HEK293 (cell line): ENCODE data around the gene MOB4.
A peak's percentile ranks its signal among the peaks of the same experiment; 100 is the strongest.

Source experiments
- ATF2 ChIP-seq: fragments of 450-650 bp; formaldehyde crosslinking; IDR thresholded peaks from 2 replicates; pipeline ENCODE4 v1.5.1; 2016; ENCODE audit warnings: missing biosample characterization, missing genetic modification characterization, low read depth
- BCL6B ChIP-seq: fragments of 450-650 bp; formaldehyde crosslinking; IDR thresholded peaks from 2 replicates; pipeline ENCODE4 v1.5.1; 2017; ENCODE audit warnings: missing biosample characterization, missing genetic modification characterization
- GFI1B ChIP-seq: fragments of 450-650 bp; formaldehyde crosslinking; IDR thresholded peaks from 2 replicates; pipeline ENCODE4 v1.5.1; 2016; ENCODE audit warnings: missing biosample characterization, missing genetic modification characterization
- GLIS1 ChIP-seq: fragments of 450-650 bp; formaldehyde crosslinking; IDR thresholded peaks from 2 replicates; pipeline ENCODE4 v1.5.1; 2016; ENCODE audit warnings: missing biosample characterization, missing genetic modification characterization
- HOXA7 ChIP-seq: sonication (generic); formaldehyde crosslinking; IDR thresholded peaks from 2 replicates; pipeline ENCODE4 v1.8.1; 2022; ENCODE audit warnings: missing genetic modification reagents, borderline replicate concordance
- HOXC10 ChIP-seq: sonication (generic); formaldehyde crosslinking; IDR thresholded peaks from 2 replicates; pipeline ENCODE4 v1.8.1; 2023; ENCODE audit warnings: mild to moderate bottlenecking, missing genetic modification reagents
- KLF8 ChIP-seq: fragments of 450-650 bp; formaldehyde crosslinking; IDR thresholded peaks from 2 replicates; pipeline ENCODE4 v1.5.1; 2016; ENCODE audit warnings: missing biosample characterization, missing genetic modification characterization
- SCRT1 ChIP-seq: fragments of 450-650 bp; formaldehyde crosslinking; IDR thresholded peaks from 2 replicates; pipeline ENCODE4 v1.5.1; 2016; ENCODE audit warnings: missing biosample characterization, missing genetic modification characterization, borderline replicate concordance
- SCRT2 ChIP-seq: fragments of 450-650 bp; formaldehyde crosslinking; IDR thresholded peaks from 2 replicates; pipeline ENCODE4 v1.5.1; 2016; ENCODE audit warnings: missing biosample characterization, missing genetic modification characterization
- YY1 ChIP-seq: fragments of 450-650 bp; formaldehyde crosslinking; IDR thresholded peaks from 2 replicates; pipeline ENCODE4 v1.5.1; 2018; ENCODE audit warnings: missing biosample characterization, missing genetic modification characterization
- ZBTB1 ChIP-seq: fragments of 450-650 bp; formaldehyde crosslinking; IDR thresholded peaks from 2 replicates; pipeline ENCODE4 v1.5.1; 2016; ENCODE audit warnings: missing biosample characterization, missing genetic modification characterization
- ZBTB11 ChIP-seq: fragments of 450-650 bp; formaldehyde crosslinking; conservative IDR thresholded peaks from 2 replicates; pipeline ENCODE4 v1.5.1; 2016; ENCODE audit warnings: low read depth, missing biosample characterization, missing genetic modification characterization
- ZBTB7A ChIP-seq: fragments of 450-650 bp; formaldehyde crosslinking; IDR thresholded peaks from 2 replicates; pipeline ENCODE4 v1.5.1; 2016; ENCODE audit warnings: low read depth, missing biosample characterization, missing genetic modification characterization
- ZNF146 ChIP-seq: fragments of 450-650 bp; formaldehyde crosslinking; IDR thresholded peaks from 2 replicates; pipeline ENCODE4 v1.5.1; 2016; ENCODE audit warnings: missing biosample characterization, missing genetic modification characterization
- ZNF157 ChIP-seq: fragments of 450-650 bp; formaldehyde crosslinking; IDR thresholded peaks from 2 replicates; pipeline ENCODE4 v1.5.1; 2016; ENCODE audit warnings: missing biosample characterization, missing genetic modification characterization
- ZNF174 ChIP-seq: fragments of 450-650 bp; formaldehyde crosslinking; IDR thresholded peaks from 2 replicates; pipeline ENCODE4 v1.5.0; 2017; ENCODE audit warnings: missing biosample characterization, mild to moderate bottlenecking, missing genetic modification characterization
- ZNF214 ChIP-seq: fragments of 450-650 bp; formaldehyde crosslinking; IDR thresholded peaks from 2 replicates; pipeline ENCODE4 v1.5.1; 2017; ENCODE audit warnings: missing biosample characterization, mild to moderate bottlenecking, missing genetic modification characterization, borderline replicate concordance
- ZNF26 ChIP-seq: fragments of 450-650 bp; formaldehyde crosslinking; IDR thresholded peaks from 2 replicates; pipeline ENCODE4 v1.5.1; 2016; ENCODE audit warnings: missing biosample characterization, missing genetic modification characterization
- ZNF292 ChIP-seq: fragments of 450-650 bp; formaldehyde crosslinking; IDR thresholded peaks from 2 replicates; pipeline ENCODE4 v1.5.1; 2016; ENCODE audit warnings: low read depth, missing biosample characterization, missing genetic modification characterization, borderline replicate concordance
- ZNF302 ChIP-seq: fragments of 450-650 bp; formaldehyde crosslinking; IDR thresholded peaks from 2 replicates; pipeline ENCODE4 v1.5.1; 2016; ENCODE audit warnings: missing biosample characterization, missing genetic modification characterization, low read depth
- ZNF394 ChIP-seq: fragments of 450-650 bp; formaldehyde crosslinking; IDR thresholded peaks from 2 replicates; pipeline ENCODE4 v1.5.1; 2016; ENCODE audit warnings: missing biosample characterization, missing genetic modification characterization, mild to moderate bottlenecking, moderate library complexity, borderline replicate concordance
- ZNF621 ChIP-seq: fragments of 450-650 bp; formaldehyde crosslinking; IDR thresholded peaks from 2 replicates; pipeline ENCODE4 v1.5.1; 2017; ENCODE audit warnings: missing biosample characterization, missing genetic modification characterization
- ZNF664 ChIP-seq: fragments of 450-650 bp; formaldehyde crosslinking; IDR thresholded peaks from 2 replicates; pipeline ENCODE4 v1.5.1; 2016; ENCODE audit warnings: missing biosample characterization, missing genetic modification characterization
- ZNF768 ChIP-seq: fragments of 450-650 bp; formaldehyde crosslinking; IDR thresholded peaks from 2 replicates; pipeline ENCODE4 v1.5.1; 2018; ENCODE audit warnings: missing biosample characterization, mild to moderate bottlenecking, missing genetic modification characterization
- ZNF776 ChIP-seq: fragments of 450-650 bp; formaldehyde crosslinking; IDR thresholded peaks from 2 replicates; pipeline ENCODE4 v1.5.0; 2017; ENCODE audit warnings: missing biosample characterization, missing genetic modification characterization, borderline replicate concordance
- TF ChIP-seq, protein P1 (sequence below): fragments of 450-650 bp; formaldehyde crosslinking; IDR thresholded peaks from 2 replicates; pipeline ENCODE4 v1.5.1; 2016; ENCODE audit warnings: missing biosample characterization, missing genetic modification characterization
- TF ChIP-seq, protein P2 (sequence below): fragments of 450-650 bp; formaldehyde crosslinking; IDR thresholded peaks from 2 replicates; pipeline ENCODE4 v1.5.1; 2016; ENCODE audit warnings: missing biosample characterization, missing genetic modification characterization, borderline replicate concordance

Gene MOB4

DNA sequence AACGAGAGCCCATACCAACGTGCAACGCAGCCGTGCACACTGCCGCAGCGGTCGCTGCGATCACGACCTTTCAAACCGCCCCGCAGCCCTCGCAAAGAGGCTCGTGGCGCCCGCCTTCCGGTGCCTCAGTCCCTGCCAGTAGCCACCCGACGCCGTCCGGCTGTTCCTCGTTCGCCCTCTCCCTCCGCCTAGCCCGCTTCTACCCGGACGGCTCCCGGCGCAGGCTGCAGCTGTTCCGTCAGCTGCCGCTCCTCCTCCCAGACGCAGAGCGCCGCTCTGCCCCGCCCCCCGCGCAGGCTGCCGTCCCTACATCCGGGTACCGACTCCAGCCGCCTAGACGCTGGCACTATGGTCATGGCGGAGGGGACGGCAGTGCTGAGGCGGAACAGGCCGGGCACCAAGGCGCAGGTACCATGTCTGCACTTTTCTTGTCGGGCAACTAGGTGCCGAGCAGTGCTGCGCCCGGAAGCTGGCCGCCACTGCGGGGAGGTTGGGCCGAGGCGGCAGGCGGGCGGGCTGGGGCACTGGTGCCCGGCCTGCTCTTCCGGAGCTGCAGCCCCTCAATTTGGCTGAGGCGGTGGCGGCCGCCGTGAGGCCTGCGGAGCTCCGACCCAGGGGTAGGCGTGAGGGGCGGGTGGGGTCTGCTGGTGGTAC is at the start of gene MOB4 (continued):
- peak; percentile 97 for TF ChIP-seq ZBTB11 (tag by site-specific recombination)
- no peak for TF ChIP-seq ZNF302 (tag by site-specific recombination)
- TF ChIP-seq, protein P1, sequence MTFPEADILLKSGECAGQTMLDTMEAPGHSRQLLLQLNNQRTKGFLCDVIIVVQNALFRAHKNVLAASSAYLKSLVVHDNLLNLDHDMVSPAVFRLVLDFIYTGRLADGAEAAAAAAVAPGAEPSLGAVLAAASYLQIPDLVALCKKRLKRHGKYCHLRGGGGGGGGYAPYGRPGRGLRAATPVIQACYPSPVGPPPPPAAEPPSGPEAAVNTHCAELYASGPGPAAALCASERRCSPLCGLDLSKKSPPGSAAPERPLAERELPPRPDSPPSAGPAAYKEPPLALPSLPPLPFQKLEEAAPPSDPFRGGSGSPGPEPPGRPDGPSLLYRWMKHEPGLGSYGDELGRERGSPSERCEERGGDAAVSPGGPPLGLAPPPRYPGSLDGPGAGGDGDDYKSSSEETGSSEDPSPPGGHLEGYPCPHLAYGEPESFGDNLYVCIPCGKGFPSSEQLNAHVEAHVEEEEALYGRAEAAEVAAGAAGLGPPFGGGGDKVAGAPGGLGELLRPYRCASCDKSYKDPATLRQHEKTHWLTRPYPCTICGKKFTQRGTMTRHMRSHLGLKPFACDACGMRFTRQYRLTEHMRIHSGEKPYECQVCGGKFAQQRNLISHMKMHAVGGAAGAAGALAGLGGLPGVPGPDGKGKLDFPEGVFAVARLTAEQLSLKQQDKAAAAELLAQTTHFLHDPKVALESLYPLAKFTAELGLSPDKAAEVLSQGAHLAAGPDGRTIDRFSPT (tag by site-specific recombination): peak; percentile 98
- TF ChIP-seq ZNF214: no peak
- TF ChIP-seq KLF8 (tag by site-specific recombination): peak; percentile 64; the same call in 1 of the 2 replicates
- no peak for TF ChIP-seq ZNF174 (tag by site-specific recombination)
- peak; percentile 87 for TF ChIP-seq YY1 (tag by site-specific recombination)
- no peak for TF ChIP-seq SCRT2 (tag by site-specific recombination)
- TF ChIP-seq ZBTB1 (tag by site-specific recombination): no peak
- TF ChIP-seq ZNF146 (tag by site-specific recombination): peak; percentile 34; the same call in 1 of the 2 replicates
- TF ChIP-seq HOXC10 (CRISPR knock-in tag): peak; percentile 88; the same call in 1 of the 2 replicates
- TF ChIP-seq ZNF664 (tag by site-specific recombination): no peak
- TF ChIP-seq BCL6B (tag by site-specific recombination): no peak
- TF ChIP-seq ZNF621 (tag by site-specific recombination): no peak
- TF ChIP-seq ZBTB7A: no peak
- no peak for TF ChIP-seq GFI1B (tag by site-specific recombination)
- TF ChIP-seq, protein P2, sequence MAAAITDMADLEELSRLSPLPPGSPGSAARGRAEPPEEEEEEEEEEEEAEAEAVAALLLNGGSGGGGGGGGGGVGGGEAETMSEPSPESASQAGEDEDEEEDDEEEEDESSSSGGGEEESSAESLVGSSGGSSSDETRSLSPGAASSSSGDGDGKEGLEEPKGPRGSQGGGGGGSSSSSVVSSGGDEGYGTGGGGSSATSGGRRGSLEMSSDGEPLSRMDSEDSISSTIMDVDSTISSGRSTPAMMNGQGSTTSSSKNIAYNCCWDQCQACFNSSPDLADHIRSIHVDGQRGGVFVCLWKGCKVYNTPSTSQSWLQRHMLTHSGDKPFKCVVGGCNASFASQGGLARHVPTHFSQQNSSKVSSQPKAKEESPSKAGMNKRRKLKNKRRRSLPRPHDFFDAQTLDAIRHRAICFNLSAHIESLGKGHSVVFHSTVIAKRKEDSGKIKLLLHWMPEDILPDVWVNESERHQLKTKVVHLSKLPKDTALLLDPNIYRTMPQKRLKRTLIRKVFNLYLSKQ (tag by site-specific recombination): no peak
- peak; percentile 78; the same call in 1 of the 2 replicates for TF ChIP-seq ZNF394 (tag by site-specific recombination)
- TF ChIP-seq GLIS1 (tag by site-specific recombination): peak; percentile 35; the same call in 1 of the 2 replicates
- TF ChIP-seq ZNF776 (tag by site-specific recombination): no peak
- TF ChIP-seq ZNF157 (tag by site-specific recombination): no peak
- TF ChIP-seq HOXA7 (CRISPR knock-in tag): no peak
- no peak for TF ChIP-seq ATF2 (tag by site-specific recombination)
- TF ChIP-seq ZNF292 (tag by site-specific recombination): no peak
- TF ChIP-seq SCRT1 (tag by site-specific recombination): no peak
- TF ChIP-seq ZNF768 (tag by site-specific recombination): no peak
- no peak for TF ChIP-seq ZNF26 (tag by site-specific recombination)
